ENCODE data around the gene SH3GL1. TPM values are rescaled to one million over a fixed set of nuclear protein-coding genes. Genes with fewer than 3 reads are reported as not detected.

The SH3GL1 gene
- total RNA-seq, 4 donors from 2014 or later, result 11.8 to 69.3 (median 29.5) TPM

GRCh38 chr19:4359627-4360000 lies 40.7 kb downstream of the SH3GL1 start:
- TF ChIP-seq, protein P1, sequence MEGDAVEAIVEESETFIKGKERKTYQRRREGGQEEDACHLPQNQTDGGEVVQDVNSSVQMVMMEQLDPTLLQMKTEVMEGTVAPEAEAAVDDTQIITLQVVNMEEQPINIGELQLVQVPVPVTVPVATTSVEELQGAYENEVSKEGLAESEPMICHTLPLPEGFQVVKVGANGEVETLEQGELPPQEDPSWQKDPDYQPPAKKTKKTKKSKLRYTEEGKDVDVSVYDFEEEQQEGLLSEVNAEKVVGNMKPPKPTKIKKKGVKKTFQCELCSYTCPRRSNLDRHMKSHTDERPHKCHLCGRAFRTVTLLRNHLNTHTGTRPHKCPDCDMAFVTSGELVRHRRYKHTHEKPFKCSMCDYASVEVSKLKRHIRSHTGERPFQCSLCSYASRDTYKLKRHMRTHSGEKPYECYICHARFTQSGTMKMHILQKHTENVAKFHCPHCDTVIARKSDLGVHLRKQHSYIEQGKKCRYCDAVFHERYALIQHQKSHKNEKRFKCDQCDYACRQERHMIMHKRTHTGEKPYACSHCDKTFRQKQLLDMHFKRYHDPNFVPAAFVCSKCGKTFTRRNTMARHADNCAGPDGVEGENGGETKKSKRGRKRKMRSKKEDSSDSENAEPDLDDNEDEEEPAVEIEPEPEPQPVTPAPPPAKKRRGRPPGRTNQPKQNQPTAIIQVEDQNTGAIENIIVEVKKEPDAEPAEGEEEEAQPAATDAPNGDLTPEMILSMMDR (IDR thresholded peaks at IDR 0.05), result no peak
- no peak for TF ChIP-seq POLR2A (IDR thresholded peaks at IDR 0.05)
- no peaks in the 10 kb centered on the region for H3K9me3 ChIP-seq

DNA sequence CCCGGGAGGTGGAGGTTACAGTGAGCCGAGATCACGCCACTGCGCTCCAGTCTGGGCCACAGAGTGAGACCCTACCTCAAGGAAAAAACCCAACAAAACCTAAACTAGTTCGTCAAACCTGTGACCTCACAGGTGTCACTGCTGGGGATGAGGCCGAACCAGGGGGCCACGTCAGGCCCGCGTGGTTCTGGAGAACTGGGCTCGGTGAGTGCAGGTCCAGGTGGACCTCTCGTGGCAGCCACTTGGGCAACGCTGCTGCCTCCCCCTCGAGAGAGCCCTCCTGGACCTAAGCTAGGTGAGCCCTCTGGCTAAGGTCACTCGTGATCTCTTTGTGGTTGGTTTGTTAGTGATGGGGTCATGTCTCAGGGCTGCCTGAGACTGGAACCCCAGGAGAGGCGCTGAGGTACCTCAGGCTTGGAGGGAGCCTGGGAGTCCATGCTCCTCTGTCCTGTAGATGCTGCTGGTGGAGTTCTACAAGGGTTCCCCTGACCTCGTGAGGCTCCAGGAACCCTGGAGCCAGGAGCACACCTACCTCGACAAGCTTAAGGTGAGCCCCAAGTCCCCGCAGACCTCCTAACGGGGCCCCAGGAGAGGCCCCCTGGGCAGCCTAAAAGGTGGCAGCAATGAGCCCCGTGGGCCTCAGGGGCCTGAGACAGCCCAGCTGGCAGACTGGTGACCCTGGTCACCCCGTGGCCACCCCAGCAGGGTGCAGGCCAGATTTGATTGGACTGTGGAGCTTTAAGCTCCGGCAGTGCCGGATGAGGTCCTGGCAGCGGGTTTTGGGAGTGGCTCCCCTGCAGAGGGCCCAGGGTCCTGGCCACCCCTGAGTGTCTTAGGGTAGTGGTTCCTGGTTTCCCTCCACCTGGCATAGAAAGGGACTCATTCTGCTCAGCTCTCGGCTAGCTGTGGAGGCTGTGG lies 41.4 kb downstream of the SH3GL1 start:
- no peak for DNase-seq
- intact Hi-C loops (cut with DNase I; ENCODE audit: low total_unique reads), result loop anchor here (10.0 kb wide), 1 partner anchor 94 kb away; no protein-coding TSS in a partner anchor
- Histone ChIP-seq H3K27ac (no peak overlapping the region), H3K36me3 (no peaks in the 10 kb centered on the region), H3K4me1 (no peaks in the 10 kb centered on the region), H3K9me3 (no peaks in the 10 kb centered on the region), H3K4me3 (no peak overlapping the region), H3K27me3 (no peaks in the 10 kb centered on the region)
- TF ChIP-seq, protein P1 (IDR thresholded peaks at IDR 0.05), result no peak
- no peak for TF ChIP-seq POLR2A (IDR thresholded peaks at IDR 0.05)

More at GRCh38 chr19:4359627-4360000, 40.7 kb downstream of the SH3GL1 start:
- DNase-seq, result no peak
- Histone ChIP-seq H3K4me1 (no peaks in the 10 kb centered on the region), H3K4me3 (no peak overlapping the region), H3K27me3 (no peaks in the 10 kb centered on the region), H3K27ac (no peak overlapping the region), H3K36me3 (no peaks in the 10 kb centered on the region)
- intact Hi-C loops (cut with DNase I; ENCODE audit: low total_unique reads), result loop anchor here (10.0 kb wide), 1 partner anchor 95 kb away; no protein-coding TSS in a partner anchor

DNA sequence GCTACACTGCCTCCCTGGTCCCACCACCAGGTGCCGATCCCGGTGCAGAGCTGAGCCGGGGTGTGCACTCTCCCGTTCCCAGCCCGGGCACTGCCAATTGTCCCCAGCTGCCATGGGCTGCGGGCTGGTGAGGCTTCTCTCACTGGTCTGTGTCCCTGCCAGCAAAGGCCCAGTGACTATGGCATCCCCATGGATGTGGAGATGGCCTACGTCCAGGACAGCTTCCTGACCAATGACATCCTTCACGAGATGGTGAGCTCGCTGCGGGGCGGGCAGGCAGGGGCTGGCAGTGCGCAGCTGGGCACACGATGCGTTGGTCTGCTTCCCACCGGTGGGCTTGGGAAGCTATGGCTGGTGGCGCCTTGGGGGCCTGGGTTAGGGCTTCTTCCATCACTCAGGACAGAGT lies 42.4 kb downstream of the SH3GL1 start:
- intact Hi-C loops (cut with DNase I; ENCODE audit: low total_unique reads), result loop anchor here (10.0 kb wide), 1 partner anchor 93 kb away; no protein-coding TSS in a partner anchor
- Histone ChIP-seq H3K4me3 (no peak overlapping the region), H3K27ac (no peak overlapping the region), H3K27me3 (no peaks in the 10 kb centered on the region), H3K9me3 (no peaks in the 10 kb centered on the region), H3K4me1 (no peaks in the 10 kb centered on the region), H3K36me3 (no peaks in the 10 kb centered on the region)
- TF ChIP-seq, protein P1 (IDR thresholded peaks at IDR 0.05), result no peak
- TF ChIP-seq POLR2A (IDR thresholded peaks at IDR 0.05), result no peak
- no peak for DNase-seq

DNA sequence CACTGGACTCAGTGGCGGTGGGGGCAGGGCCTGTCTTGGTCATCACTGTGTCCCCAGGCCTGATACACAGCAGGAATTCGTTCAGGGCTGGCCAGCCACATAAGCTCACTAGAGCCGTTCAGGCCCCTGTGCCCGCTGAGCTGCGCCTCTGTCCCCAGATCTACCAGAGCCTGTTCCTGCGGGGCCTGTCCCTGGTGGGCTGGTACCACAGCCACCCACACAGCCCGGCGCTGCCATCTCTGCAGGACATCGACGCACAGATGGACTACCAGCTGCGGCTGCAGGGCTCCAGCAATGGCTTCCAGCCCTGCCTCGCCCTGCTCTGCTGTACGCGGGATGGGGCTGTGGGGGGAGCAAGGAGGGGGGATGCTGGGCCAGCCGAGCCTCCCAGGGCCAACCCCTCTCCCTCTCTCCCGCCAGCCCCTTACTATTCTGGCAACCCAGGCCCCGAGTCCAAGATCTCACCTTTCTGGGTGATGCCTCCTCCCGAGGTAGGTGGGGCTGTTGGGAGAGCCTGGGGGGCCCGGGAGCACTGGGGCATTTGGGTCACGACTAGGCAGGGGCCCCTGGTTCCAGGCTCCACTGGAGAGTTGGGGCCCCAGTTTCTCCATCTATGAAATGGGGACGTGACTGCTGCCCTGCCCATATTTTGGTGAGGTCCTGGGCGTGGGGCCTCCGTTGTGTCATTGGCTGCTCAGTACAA lies 43.1 kb downstream of the SH3GL1 start:
- H3K27ac ChIP-seq, result no peak overlapping the region
- H3K4me3 ChIP-seq, result no peak overlapping the region
- no peaks in the 10 kb centered on the region for H3K27me3 ChIP-seq
- no peak for DNase-seq
- intact Hi-C loops (cut with DNase I; ENCODE audit: low total_unique reads), result loop anchor here (10.0 kb wide), 1 partner anchor 92 kb away; no protein-coding TSS in a partner anchor
- H3K36me3 ChIP-seq, result no peaks in the 10 kb centered on the region
- no peaks in the 10 kb centered on the region for H3K4me1 ChIP-seq
- no peaks in the 10 kb centered on the region for H3K9me3 ChIP-seq
- TF ChIP-seq, protein P1 (IDR thresholded peaks at IDR 0.05), result no peak
- no peak for TF ChIP-seq POLR2A (IDR thresholded peaks at IDR 0.05)

Data from uterus (tissue), 4 donors.